SH-SY5Y (cell line): ENCODE data around the gene GABRG3.

Experiments
- GATA2 ChIP-seq: IDR thresholded peaks from 2 replicates; pipeline ENCODE4 v1.6.1; 2011; ENCODE audit warnings: mild to moderate bottlenecking, low read depth, low read length
- GATA3 ChIP-seq: IDR thresholded peaks from 2 replicates; pipeline ENCODE4 v1.6.1; 2011; ENCODE audit warnings: low read depth, mild to moderate bottlenecking, low read length, moderate library complexity

- TF ChIP-seq GATA2 (no peak), GATA3 (no peak)
Observed at GRCh38 chr15:27134481-27134880, 163.5 kb downstream of the GABRG3 start.
